Aorta (tissue), 5 donors: Measurements from ENCODE around the gene TP53BP1. TPM values are rescaled to one million over a fixed set of nuclear protein-coding genes. Genes with fewer than 3 reads are reported as not detected.
"Not testable (repeated sequence)": the region's sequence is repeated elsewhere in the genome, so short reads cannot be mapped to it uniquely, and the experiment has no call there.

Experiments used
- ATAC-seq: fragments of 200-7000 bp; cut with Tn5 transposase; one replicate; pipeline ENCODE4 v1.9.1; 2022; ENCODE audit warnings: moderate library complexity; ENCODE audit not compliant: low FRiP score
- DNase-seq, 2 donors: peaks; one replicate each; pipeline ENCODE4 v3.0.0-alpha.2; 2020
- H3K27ac ChIP-seq, 2 donors: one replicate each; pipeline ENCODE4 v1.5.1; 2013; ENCODE audit warnings: low read length in 2 of 2, mild to moderate bottlenecking in 2 of 2, moderate library complexity in 2 of 2, control low read depth in 1 of 2, inconsistent platforms in 1 of 2, low read depth in 1 of 2
- H3K27me3 ChIP-seq, 2 donors: one replicate each; pipeline ENCODE4 v1.6.1; 2013; ENCODE audit warnings: control low read depth in 1 of 2, low read length in 1 of 2, mild to moderate bottlenecking in 1 of 2, moderate library complexity in 1 of 2; ENCODE audit not compliant: insufficient read depth in 2 of 2, control insufficient read depth in 1 of 2
- H3K36me3 ChIP-seq, 2 donors: one replicate each; pipeline ENCODE4 v1.6.1; 2013; ENCODE audit warnings: control low read depth in 1 of 2, low read length in 1 of 2, mild to moderate bottlenecking in 1 of 2; ENCODE audit not compliant: insufficient read depth in 2 of 2, control insufficient read depth in 1 of 2
- H3K4me1 ChIP-seq, 2 donors: one replicate each; pipeline ENCODE4 v1.6.1; 2013; ENCODE audit warnings: low read length in 2 of 2, control low read depth in 1 of 2, mild to moderate bottlenecking in 1 of 2, moderate library complexity in 1 of 2; ENCODE audit not compliant: insufficient read depth in 2 of 2, control insufficient read depth in 1 of 2
- H3K4me3 ChIP-seq, 2 donors: one replicate each; pipeline ENCODE4 v1.5.1; 2013; ENCODE audit warnings: low read length in 2 of 2, control low read depth in 1 of 2, mild to moderate bottlenecking in 1 of 2
- H3K9me3 ChIP-seq: one replicate; pipeline ENCODE4 v1.6.1; 2013; ENCODE audit warnings: mild to moderate bottlenecking, low read length; ENCODE audit not compliant: control insufficient read depth
- WGBS, 2 donors: extraction: QIAGEN DNeasy Blood & Tissue Kit; methylation state at CpG; one replicate each; pipeline ENCODE4 v1.1.7; 2013; 5-methylcytosine and 5-hydroxymethylcytosine counted together
- intact Hi-C, 2 donors: fragments of 100-400 bp; cut with DNase I; formaldehyde crosslinking; loops; one replicate each; pipeline versions ENCODE4 v1.14.2 to v1.15.0; 2022
- polyA plus RNA-seq, 2 donors: library from polyadenylated mRNA; stranded (reverse); fragments of 200-250 nt; gene quantifications; one replicate each; pipeline ENCODE4 v1.2.3, GENCODE V29; 2013
- total RNA-seq, 2 donors: library from RNA; stranded (reverse); fragmentation: NEBNext Ultra II Directional; extraction: Animal tissue kit (Norgen Biotek cat#: 25700); gene quantifications; one replicate each; pipeline ENCODE4 v1.2.1, GENCODE V29; 2021
- donor health status: healthy with polysubstance abuse.
- donor health status: Bipolar disorder and iron deficiency.
- donor health status: DM: no; HTN: no; CAD: no.
- donor health status: DM: no; HTN: no; CAD: no.
- donor health status: DM: yes; HTN: yes; CAD: no.

The TP53BP1 gene
- total and polyA plus RNA-seq, 4 donors, result 3.4 to 63.2 (median 30.1) TPM

DNA sequence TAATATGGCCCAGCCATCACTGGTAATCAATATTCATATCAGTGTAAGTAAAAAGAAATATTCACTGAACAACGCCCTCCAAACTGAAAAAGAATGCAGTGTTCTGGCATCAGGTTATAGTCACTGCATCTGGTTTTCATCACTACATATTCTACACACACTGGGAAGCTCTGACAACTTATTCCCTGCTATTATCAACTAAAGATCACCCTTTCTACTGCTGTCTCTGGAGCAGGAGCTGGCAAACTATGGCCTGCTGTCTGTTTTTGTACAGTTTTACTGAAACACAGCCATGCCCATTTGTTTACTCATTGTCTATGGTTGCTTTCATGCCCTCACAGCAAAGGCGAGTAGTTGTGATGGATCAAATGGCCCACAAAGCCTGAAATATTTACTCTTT, 86.8 kb downstream of the TP53BP1 start:
- 58 to 64% methylated on average over 2 of the region's 2 CpGs for WGBS, 2 donors
- H3K4me3 ChIP-seq, result no peak overlapping the region
- intact Hi-C loops, result no loop called here
- no peak for DNase-seq
- H3K9me3 ChIP-seq, result no peaks in the 10 kb centered on the region
- no peaks in the 10 kb centered on the region for H3K27me3 ChIP-seq
- H3K4me1 ChIP-seq, result no peaks in the 10 kb centered on the region
- no peak overlapping the region for H3K27ac ChIP-seq
- H3K36me3 ChIP-seq, result peaks cover 9 to 11% of the 10 kb centered on the region in 2 donors
- no peak for ATAC-seq

DNA sequence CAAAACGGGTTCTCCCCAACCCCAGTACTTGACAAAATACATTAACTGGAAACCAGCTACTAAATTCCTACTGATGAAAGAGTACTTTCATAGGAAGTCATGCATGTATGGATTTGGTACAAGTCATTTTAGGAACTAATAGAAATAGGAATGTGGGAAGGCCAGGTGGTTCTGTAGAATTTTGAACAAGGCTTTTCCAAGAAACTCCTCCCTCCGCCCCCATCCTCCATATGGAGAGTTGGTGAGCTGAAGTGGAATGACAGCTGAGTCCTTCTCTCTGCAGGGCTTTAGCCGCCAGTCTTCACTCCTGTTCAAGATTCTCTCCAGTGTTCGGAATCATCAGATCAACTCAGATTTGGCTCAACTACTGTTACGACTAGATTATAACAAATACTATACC, 88.8 kb downstream of the TP53BP1 start:
- H3K9me3 ChIP-seq, result no peaks in the 10 kb centered on the region
- no peak for ATAC-seq
- no peak overlapping the region for H3K4me3 ChIP-seq
- H3K27me3 ChIP-seq, result no peaks in the 10 kb centered on the region
- DNase-seq, result no peak
- H3K27ac ChIP-seq, result no peak overlapping the region
- 87 to 88% methylated on average over 5 of the region's 5 CpGs for WGBS, 2 donors
- intact Hi-C loops, result no loop called here
- no peaks in the 10 kb centered on the region for H3K4me1 ChIP-seq
- H3K36me3 ChIP-seq, result peaks cover 5 to 7% of the 10 kb centered on the region in 2 donors

DNA sequence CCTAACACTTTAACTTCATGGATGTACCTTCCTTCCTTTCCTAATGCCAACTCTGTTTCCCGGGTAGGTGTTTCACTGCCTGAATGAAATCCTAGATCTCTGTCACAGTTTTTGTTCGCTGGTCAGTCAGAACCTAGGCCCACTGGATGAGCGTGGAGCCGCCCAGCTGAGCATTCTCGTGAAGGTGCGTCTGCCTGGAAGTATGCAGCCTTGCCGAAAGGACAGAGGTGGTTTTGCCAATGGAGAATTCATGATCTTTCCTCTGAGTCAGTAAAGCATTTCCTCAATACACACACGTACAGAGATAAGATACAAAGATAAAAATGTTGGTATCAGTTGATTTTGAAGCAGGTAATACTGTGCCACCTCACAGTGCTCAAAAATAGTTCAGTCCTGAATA, 89.3 kb downstream of the TP53BP1 start:
- Histone ChIP-seq H3K4me1 (no peaks in the 10 kb centered on the region), H3K36me3 (peaks cover 2 to 5% of the 10 kb centered on the region in 2 donors), H3K4me3 (no peak overlapping the region), H3K9me3 (no peaks in the 10 kb centered on the region), H3K27ac (no peak overlapping the region), H3K27me3 (no peaks in the 10 kb centered on the region)
- WGBS, 2 donors, result 81 to 82% methylated on average over 8 of the region's 8 CpGs
- intact Hi-C loops, result no loop called here
- DNase-seq (no peak), ATAC-seq (no peak)

DNA sequence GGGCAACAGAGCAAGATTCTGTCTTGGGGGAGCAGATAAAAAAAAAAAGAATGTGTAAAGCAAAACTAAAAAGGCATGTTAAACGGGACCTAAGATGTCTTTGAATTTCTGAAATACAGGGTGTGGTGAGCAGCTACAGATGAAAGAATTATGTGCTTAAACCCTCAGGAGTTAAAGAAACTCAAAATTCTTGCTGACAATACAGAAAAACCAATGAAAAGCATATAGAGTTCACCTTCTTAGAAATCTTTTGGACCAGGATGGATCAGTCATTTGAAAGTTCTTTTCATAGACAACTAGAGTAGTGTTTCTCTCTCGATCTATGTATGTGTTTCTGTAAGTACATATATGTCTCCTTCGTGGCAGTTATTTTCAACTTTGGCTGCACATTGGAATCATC, 90.7 kb downstream of the TP53BP1 start:
- Histone ChIP-seq H3K4me3 (no peak overlapping the region), H3K27ac (no peak overlapping the region), H3K27me3 (no peaks in the 10 kb centered on the region), H3K36me3 (peaks cover 4 to 9% of the 10 kb centered on the region in 2 donors), H3K9me3 (no peaks in the 10 kb centered on the region), H3K4me1 (no peaks in the 10 kb centered on the region)
- DNase-seq (no peak), ATAC-seq (no peak)
- intact Hi-C loops, result no loop called here
- WGBS, 2 donors, result 79 to 80% methylated on average over 3 of the region's 3 CpGs

DNA sequence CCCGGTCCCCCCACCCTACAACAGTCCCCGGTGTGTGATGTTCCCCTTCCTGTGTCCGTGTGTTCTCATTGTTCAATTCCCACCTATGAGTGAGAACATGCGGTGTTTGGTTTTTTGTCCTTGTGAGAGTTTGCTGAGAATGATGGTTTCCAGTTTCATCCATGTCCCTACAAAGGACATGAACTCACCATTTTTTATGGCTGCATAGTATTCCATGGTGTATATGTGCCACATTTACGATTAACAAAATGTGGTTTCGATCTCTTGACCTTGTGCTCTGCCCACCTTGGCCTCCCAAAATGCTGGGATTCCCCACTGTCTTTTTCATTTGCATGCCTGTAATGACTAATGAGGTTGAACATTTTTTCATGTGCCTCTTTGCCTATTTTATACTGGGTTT, 99.4 kb downstream of the TP53BP1 start:
- 98 to 100% methylated on average over 6 of the region's 6 CpGs for WGBS, 2 donors
- DNase-seq, H3K27ac ChIP-seq: not testable (repeated sequence)

DNA sequence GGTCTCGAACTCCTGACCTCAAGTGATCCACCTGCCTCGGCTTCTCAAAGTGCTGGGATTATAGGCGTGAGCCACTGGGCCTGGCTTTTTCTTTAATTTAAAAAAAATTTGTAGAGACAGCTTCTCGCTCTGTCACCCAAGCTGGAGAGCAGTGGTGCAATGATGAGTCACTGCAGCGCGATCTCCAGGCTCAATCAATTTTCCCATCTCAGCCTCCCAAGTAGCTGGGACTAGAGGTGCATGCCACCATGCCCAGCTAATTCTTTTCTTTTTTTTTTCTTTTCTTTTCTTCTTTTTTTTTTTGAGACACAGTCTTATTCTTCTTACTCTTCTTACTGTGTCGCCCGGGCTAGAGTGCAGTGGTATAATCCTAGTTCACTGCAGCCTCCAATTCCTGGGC, 102.2 kb downstream of the TP53BP1 start:
- H3K27ac ChIP-seq, result no peak overlapping the region
- peaks cover 2 to 8% of the 10 kb centered on the region in 2 donors for H3K36me3 ChIP-seq
- no peak for DNase-seq
- H3K9me3 ChIP-seq, result no peaks in the 10 kb centered on the region
- no peaks in the 10 kb centered on the region for H3K27me3 ChIP-seq
- no peak for ATAC-seq
- WGBS, 2 donors, result 97 to 98% methylated on average over 8 of the region's 8 CpGs
- H3K4me1 ChIP-seq, result no peaks in the 10 kb centered on the region
- intact Hi-C loops, result no loop called here
- no peak overlapping the region for H3K4me3 ChIP-seq

More for the DNA sequence above, 99.4 kb downstream of the TP53BP1 start:
- intact Hi-C loops, H3K27me3 ChIP-seq, ATAC-seq, H3K4me3 ChIP-seq, H3K4me1 ChIP-seq, H3K36me3 ChIP-seq, H3K9me3 ChIP-seq: not testable (repeated sequence)

DNA sequence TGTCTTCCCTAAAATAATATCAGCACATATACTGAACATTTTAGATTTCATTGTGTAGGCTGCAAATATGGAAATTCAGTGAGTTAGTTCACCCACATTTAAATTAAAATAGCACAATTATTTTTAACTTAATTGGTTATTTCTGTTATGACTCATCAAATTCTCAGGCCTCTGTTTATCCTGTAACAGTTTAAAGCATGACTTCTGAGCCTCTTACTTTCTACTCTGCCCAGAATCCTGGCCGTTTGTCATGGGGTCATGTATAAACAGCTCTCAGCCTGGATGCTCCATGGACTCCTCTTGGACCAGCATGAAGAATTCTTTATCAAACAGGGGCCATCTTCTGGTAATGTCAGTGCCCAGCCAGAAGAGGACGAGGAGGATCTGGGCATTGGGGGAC, 109.9 kb downstream of the TP53BP1 start:
- DNase-seq (no peak), ATAC-seq (no peak)
- H3K4me3 ChIP-seq, result no peak overlapping the region
- no peaks in the 10 kb centered on the region for H3K9me3 ChIP-seq
- intact Hi-C loops, result no loop called here
- H3K36me3 ChIP-seq, result peaks cover 3 to 8% of the 10 kb centered on the region in 2 donors
- H3K27me3 ChIP-seq, result no peaks in the 10 kb centered on the region
- no peaks in the 10 kb centered on the region for H3K4me1 ChIP-seq
- H3K27ac ChIP-seq, result no peak overlapping the region
- 49 to 50% methylated on average over 2 of the region's 2 CpGs for WGBS, 2 donors

DNA sequence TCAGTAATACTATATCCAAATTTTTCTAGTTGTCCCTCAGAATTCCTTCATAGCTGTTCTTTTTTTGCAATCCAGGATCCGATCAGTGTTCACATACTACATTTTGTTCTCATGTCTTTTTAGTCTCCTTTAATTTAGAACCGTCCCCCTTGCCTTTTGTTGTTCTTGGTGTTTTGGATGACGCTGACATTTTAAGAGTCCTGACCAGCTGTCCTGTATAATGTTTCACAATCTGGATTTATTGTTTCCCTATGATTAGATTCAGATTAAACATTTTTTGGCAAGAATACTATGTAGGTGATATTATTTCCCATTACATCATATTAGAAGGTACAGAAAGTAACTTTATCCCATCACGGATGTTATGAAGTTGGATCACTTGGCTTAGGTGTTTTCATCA, 110.6 kb downstream of the TP53BP1 start:
- Histone ChIP-seq H3K4me1 (no peaks in the 10 kb centered on the region), H3K4me3 (no peak overlapping the region), H3K9me3 (no peaks in the 10 kb centered on the region), H3K36me3 (peaks cover 3 to 8% of the 10 kb centered on the region in 2 donors), H3K27me3 (no peaks in the 10 kb centered on the region), H3K27ac (no peak overlapping the region)
- ATAC-seq (no peak), DNase-seq (no peak)
- intact Hi-C loops, result no loop called here
- 86 to 87% methylated on average over 4 of the region's 4 CpGs for WGBS, 2 donors

DNA sequence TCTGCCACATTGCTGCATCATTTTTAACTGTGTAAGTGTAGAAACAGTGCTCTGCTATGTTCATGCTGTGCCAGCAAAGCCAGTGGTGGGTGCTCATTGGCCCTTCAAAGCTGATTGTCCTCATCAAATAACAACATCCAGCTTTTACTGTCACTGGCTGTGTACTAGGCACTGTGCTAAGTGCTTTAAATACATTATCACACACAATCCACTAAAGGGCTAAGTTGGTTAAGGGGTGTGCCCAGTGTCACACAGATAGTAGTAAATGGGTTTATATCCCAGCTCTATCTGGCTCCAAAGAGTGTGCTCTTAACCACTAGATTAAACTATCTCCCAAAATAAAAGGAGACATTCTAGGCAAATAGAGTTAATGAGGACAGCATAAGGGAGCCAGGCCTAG, 114.4 kb downstream of the TP53BP1 start:
- intact Hi-C loops, result no loop called here

More for the DNA sequence above, 114.4 kb downstream of the TP53BP1 start:
- no peak for ATAC-seq
- H3K4me3 ChIP-seq, result no peak overlapping the region
- H3K27ac ChIP-seq, result no peak overlapping the region
- H3K4me1 ChIP-seq, result no peaks in the 10 kb centered on the region
- DNase-seq, result no peak
- no peaks in the 10 kb centered on the region for H3K9me3 ChIP-seq
- peaks cover 0 to 3% of the 10 kb centered on the region in 2 donors for H3K36me3 ChIP-seq
- no peaks in the 10 kb centered on the region for H3K27me3 ChIP-seq
